HCT116 (cell line): ENCODE measurements around the gene RFPL3. TPM values are rescaled to one million over a fixed set of nuclear protein-coding genes. Genes with fewer than 3 reads are reported as not detected.

Source experiments
- ATAC-seq: fragments of 200-7000 bp; cut with Tn5 transposase; 2 replicates; pipeline ENCODE4 v1.9.1; 2020; ENCODE audit warnings: mild to moderate bottlenecking, moderate library complexity
- BruUV-seq: library from RNA; stranded (reverse); fragments of 400-500 nt; replicated peaks from 2 replicates; lab custom pipeline; 2021; lab: Mats Ljungman, UMichigan
- CTCF ChIA-PET: fragments of 300-600 bp; sonication (Branson Sonifier 250); formaldehyde crosslinking; loops from one replicate; lab custom pipeline; 2021; ENCODE audit warnings: antibody characterized with exemption; lab: Charles Lee
- POLR2A ChIA-PET: fragments of 300-600, 350-600 bp; sonication (Branson Sonifier 250); formaldehyde crosslinking; loops from one replicate; lab custom pipeline; 2021; ENCODE audit warnings: antibody characterized with exemption; lab: Charles Lee
- RAD21 ChIA-PET, 2 experiments: fragments of 300-600 bp; sonication (Branson Sonifier 250); formaldehyde crosslinking; loops; one replicate each; lab custom pipeline; 2023; ENCODE audit warnings: low total read pairs in 2 of 2; ENCODE audit not compliant: uncharacterized antibody in 2 of 2, unreplicated experiment in 2 of 2, low non-redundant PET in 1 of 2; lab: Charles Lee
- DNase-seq: peaks from one replicate; pipeline ENCODE4 v3.0.0-alpha.2; 2010; ENCODE audit warnings: low read depth, low spot score
- H2AFZ ChIP-seq: fragments of 200-600 bp; shearing (Covaris generic), sonication (generic); 2 replicates; pipeline ENCODE4 v1.6.1; 2017; ENCODE audit warnings: low read depth, mixed run types, mixed read lengths, antibody characterized with exemption, low read length; ENCODE audit not compliant: poor library complexity, severe bottlenecking
- H3K27ac ChIP-seq: 2 replicates; pipeline ENCODE4 v1.5.1; 2012; ENCODE audit warnings: low read depth, low read length
- H3K27me3 ChIP-seq: fragments of 200-600 bp; sonication (generic); 2 replicates; pipeline ENCODE4 v1.6.1; 2016; ENCODE audit warnings: mixed run types, low read length, mixed read lengths; ENCODE audit not compliant: insufficient read depth
- H3K36me3 ChIP-seq, 2 experiments: fragments of 200-500 bp in 1 of 2; fragments of 200-600 bp in 1 of 2; sonication (Bioruptor generic) in 1 of 2; sonication (generic) in 1 of 2; 2 replicates each; pipeline versions ENCODE4 v1.5.1 to v1.6.1; 2014 to 2016; ENCODE audit warnings: low read length in 2 of 2, inconsistent platforms in 1 of 2, mixed read lengths in 1 of 2, mixed run types in 1 of 2; ENCODE audit not compliant: insufficient read depth in 2 of 2, control insufficient read depth in 1 of 2
- H3K4me1 ChIP-seq, 2 experiments: fragments of 200-600 bp in 1 of 2; sonication (generic) in 1 of 2; 2 replicates each; pipeline versions ENCODE4 v1.5.1 to v1.6.1; 2012 to 2017; ENCODE audit warnings: low read length in 2 of 2, inconsistent platforms in 1 of 2, mild to moderate bottlenecking in 1 of 2, mixed read lengths in 1 of 2, mixed run types in 1 of 2, moderate library complexity in 1 of 2; ENCODE audit not compliant: insufficient read depth in 2 of 2, control insufficient read depth in 1 of 2
- H3K4me2 ChIP-seq: fragments of 200-600 bp; sonication (generic); 2 replicates; pipeline ENCODE4 v1.6.1; 2017; ENCODE audit warnings: mixed run types, low read length, mixed read lengths
- H3K4me3 ChIP-seq, 2 experiments: fragments of 200-600 bp in 1 of 2; sonication (generic) in 1 of 2; replicated peaks in 1 of 2; 2 replicates each; pipeline ENCODE4 v1.5.1; 2011 to 2016; ENCODE audit warnings: low read length in 2 of 2, control low read depth in 1 of 2, low read depth in 1 of 2, mild to moderate bottlenecking in 1 of 2, mixed read lengths in 1 of 2, mixed run types in 1 of 2
- H3K79me2 ChIP-seq: fragments of 200-600 bp; sonication (generic); 2 replicates; pipeline ENCODE4 v1.6.1; 2017; ENCODE audit warnings: mild to moderate bottlenecking, mixed run types, low read length, moderate library complexity, mixed read lengths; ENCODE audit not compliant: insufficient read depth
- H3K9ac ChIP-seq: fragments of 200-600 bp; sonication (generic); 2 replicates; pipeline ENCODE4 v1.6.1; 2016; ENCODE audit warnings: low read length, mixed read lengths
- H3K9me2 ChIP-seq: fragments of 200-600 bp; sonication (generic), shearing (Covaris generic); 2 replicates; pipeline ENCODE4 v1.6.1; 2017; ENCODE audit warnings: mixed run types, mild to moderate bottlenecking, moderate library complexity; ENCODE audit not compliant: insufficient read depth
- H3K9me3 ChIP-seq, 2 experiments: fragments of 200-500 bp in 1 of 2; fragments of 200-600 bp in 1 of 2; sonication (Bioruptor generic) in 1 of 2; sonication (generic) in 1 of 2; 2 replicates each; pipeline ENCODE4 v1.6.1; 2014 to 2017; ENCODE audit warnings: low read length in 2 of 2, mixed read lengths in 2 of 2, inconsistent platforms in 1 of 2, low read depth in 1 of 2, mild to moderate bottlenecking in 1 of 2, mixed run types in 1 of 2, moderate library complexity in 1 of 2; ENCODE audit not compliant: control insufficient read depth in 1 of 2, insufficient read depth in 1 of 2
- H4K20me1 ChIP-seq: fragments of 200-600 bp; sonication (generic), shearing (Covaris generic); 2 replicates; pipeline ENCODE4 v1.6.1; 2017; ENCODE audit warnings: mixed run types, mild to moderate bottlenecking, moderate library complexity; ENCODE audit not compliant: insufficient read depth
- CBX3 ChIP-seq: IDR thresholded peaks from 2 replicates; pipeline ENCODE4 v1.6.1; 2012; ENCODE audit warnings: low read depth
- ELF1 ChIP-seq: IDR thresholded peaks from 2 replicates; pipeline ENCODE4 v1.6.1; 2012; ENCODE audit warnings: low read depth, borderline replicate concordance
- EZH2 ChIP-seq: fragments of 200-600 bp; sonication (generic); IDR thresholded peaks from 2 replicates; pipeline ENCODE4 v1.6.1; 2017; ENCODE audit warnings: antibody characterized with exemption, mixed run types
- EZH2phosphoT487 ChIP-seq: fragments of 200-600 bp; IDR thresholded peaks from 2 replicates; pipeline ENCODE4 v1.6.1; 2018; ENCODE audit warnings: antibody characterized with exemption, borderline replicate concordance
- POLR2AphosphoS5 ChIP-seq: IDR thresholded peaks from 2 replicates; pipeline ENCODE4 v1.6.1; 2011; ENCODE audit warnings: mild to moderate bottlenecking, low read depth, low read length, moderate library complexity
- SIN3A ChIP-seq: IDR thresholded peaks from 2 replicates; pipeline ENCODE4 v1.6.1; 2012; ENCODE audit warnings: low read depth
- SP1 ChIP-seq: IDR thresholded peaks from 2 replicates; pipeline ENCODE4 v1.6.1; 2012; ENCODE audit warnings: low read depth
- SRF ChIP-seq: IDR thresholded peaks from 2 replicates; pipeline ENCODE4 v1.6.1; 2012; ENCODE audit warnings: low read depth
- TCF7L2 ChIP-seq: IDR thresholded peaks from 2 replicates; pipeline ENCODE4 v1.7.0; 2011; ENCODE audit warnings: borderline replicate concordance, inconsistent platforms; ENCODE audit not compliant: insufficient read depth, insufficient read length; ENCODE audit errors: extremely low read depth
- YY1 ChIP-seq: IDR thresholded peaks from 2 replicates; pipeline ENCODE4 v1.6.1; 2011; ENCODE audit warnings: low read length, low read depth, moderate library complexity, mild to moderate bottlenecking; ENCODE audit not compliant: insufficient replicate concordance; ENCODE audit errors: extremely low read depth
- ZNF274 ChIP-seq: fragments of 200-500 bp; sonication (Bioruptor generic); IDR thresholded peaks from 2 replicates; pipeline ENCODE4 v1.6.1; 2014; ENCODE audit warnings: mild to moderate bottlenecking, low read depth, low read length, inconsistent platforms
- intact Hi-C: fragments of 100-400 bp; cut with micrococcal nuclease; formaldehyde crosslinking; loops from 2 replicates; pipeline ENCODE4 v1.10.0; 2022
- total RNA-seq: library from RNA; stranded (reverse); gene quantifications from one replicate; pipeline ENCODE4 v1.2.1, GENCODE V29; 2021; ENCODE audit not compliant: unreplicated experiment
- TF ChIP-seq, protein P1 (sequence below): IDR thresholded peaks from 2 replicates; pipeline ENCODE4 v1.6.1; 2012
- TF ChIP-seq, protein P2 (sequence below): IDR thresholded peaks from 2 replicates; pipeline ENCODE4 v1.6.1; 2012

RFPL3 gene
- total RNA-seq, 1 experiment from 2014 or later = not detected

DNA sequence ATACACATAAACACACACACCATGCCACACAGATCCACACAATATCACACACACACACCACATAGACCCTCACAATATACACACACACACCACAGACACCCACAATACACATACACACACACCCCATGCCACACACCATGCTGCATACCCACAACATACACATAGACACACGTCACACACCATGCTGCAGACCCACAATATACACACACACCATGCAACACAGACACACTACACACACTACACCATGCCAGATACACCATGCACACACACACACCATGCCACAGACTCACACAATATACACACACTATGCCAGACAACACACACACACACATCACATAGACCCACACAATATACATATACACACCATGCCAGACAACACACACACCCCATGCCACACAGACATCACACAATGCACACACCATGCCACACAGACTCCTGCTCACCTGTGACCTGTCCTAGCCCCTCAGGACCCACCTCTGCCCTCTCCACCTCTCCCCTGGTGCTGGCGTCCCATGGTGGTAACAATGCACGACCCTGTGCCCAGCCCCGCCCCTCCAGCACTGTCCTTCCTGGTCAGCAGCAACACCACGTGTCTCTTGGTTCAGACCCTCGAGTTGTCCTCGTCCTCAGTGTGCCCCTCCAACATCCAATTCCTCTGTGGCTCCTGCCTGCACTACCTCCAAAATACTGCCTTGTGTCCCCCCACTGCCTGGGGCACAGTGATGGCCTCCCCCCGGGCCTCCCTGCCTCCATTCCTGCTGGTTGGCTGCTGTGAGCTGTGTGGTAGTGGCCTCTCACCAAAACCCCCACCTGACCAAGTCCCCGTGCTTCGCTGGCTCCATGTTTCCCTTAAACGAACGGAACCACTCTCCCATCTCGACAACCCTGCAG lies 23.7 kb upstream of the RFPL3 start:
- no peak overlapping the region for H3K4me3 ChIP-seq
- DNase-seq (no peak), ATAC-seq (no peak)
- no peaks in the 10 kb centered on the region for H3K79me2 ChIP-seq
- H3K4me2 ChIP-seq = no peak overlapping the region
- no peaks in the 10 kb centered on the region for H3K4me1 ChIP-seq
- H4K20me1 ChIP-seq = no peaks in the 10 kb centered on the region
- H3K9me3 ChIP-seq = no peaks in the 10 kb centered on the region
- no peak overlapping the region for H2AFZ ChIP-seq
- H3K9me2 ChIP-seq = no peaks in the 10 kb centered on the region
- H3K9ac ChIP-seq = no peak overlapping the region
- BruUV-seq = no TSS peak
- ChIA-PET POLR2A (no interaction called here), RAD21 (no interaction called here), CTCF (no interaction called here)
- no peak overlapping the region for H3K27ac ChIP-seq
- H3K27me3 ChIP-seq = no peaks in the 10 kb centered on the region
- intact Hi-C loops = no loop called here
- TF ChIP-seq SP1 (no peak), SIN3A (no peak), EZH2 (no peak), ELF1 (no peak)
- TF ChIP-seq, protein P1, sequence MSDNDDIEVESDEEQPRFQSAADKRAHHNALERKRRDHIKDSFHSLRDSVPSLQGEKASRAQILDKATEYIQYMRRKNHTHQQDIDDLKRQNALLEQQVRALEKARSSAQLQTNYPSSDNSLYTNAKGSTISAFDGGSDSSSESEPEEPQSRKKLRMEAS = no peak
- TF ChIP-seq, protein P2, sequence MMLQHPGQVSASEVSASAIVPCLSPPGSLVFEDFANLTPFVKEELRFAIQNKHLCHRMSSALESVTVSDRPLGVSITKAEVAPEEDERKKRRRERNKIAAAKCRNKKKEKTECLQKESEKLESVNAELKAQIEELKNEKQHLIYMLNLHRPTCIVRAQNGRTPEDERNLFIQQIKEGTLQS = no peak
- H3K36me3 ChIP-seq = no peaks in the 10 kb centered on the region

DNA sequence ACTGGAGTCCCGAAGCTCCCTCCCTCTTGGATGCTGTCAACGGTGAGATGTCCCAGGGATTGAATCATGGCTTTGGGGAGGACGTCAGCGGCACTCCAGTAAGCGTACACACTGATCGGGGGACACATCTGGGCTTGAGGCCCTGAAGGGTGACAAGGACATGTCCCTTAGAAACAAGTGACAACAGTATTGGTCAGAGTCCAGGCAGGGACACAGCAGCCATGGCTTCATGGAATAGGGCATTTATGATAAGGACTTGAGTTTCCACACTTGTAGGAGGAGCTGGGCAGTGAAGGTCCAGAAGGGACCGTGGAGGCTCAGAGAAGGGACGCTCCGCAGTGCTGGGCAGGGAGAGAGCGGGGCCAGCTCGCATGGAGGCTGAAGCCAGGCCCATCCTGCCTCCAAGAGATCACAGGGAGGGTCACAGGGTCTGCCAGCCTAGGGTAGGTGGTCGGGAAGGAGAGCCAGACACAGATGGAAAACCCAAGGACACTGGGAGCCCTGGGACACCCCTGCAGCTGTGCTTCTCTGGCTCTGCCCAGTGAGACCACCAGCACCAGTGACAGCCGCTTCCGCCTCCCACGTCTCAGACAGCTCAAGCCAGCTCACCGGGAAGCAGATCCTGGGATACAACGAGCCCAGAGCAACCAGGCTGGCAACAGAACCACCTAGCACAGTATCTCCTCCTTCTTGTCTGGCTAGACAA lies 22.9 kb upstream of the RFPL3 start:
- Histone ChIP-seq H2AFZ (no peak overlapping the region), H3K9me2 (no peaks in the 10 kb centered on the region)
- POLR2A ChIA-PET = no interaction called here

More for the DNA sequence above, 22.9 kb upstream of the RFPL3 start:
- Histone ChIP-seq H3K27ac (no peak overlapping the region), H3K4me1 (no peaks in the 10 kb centered on the region), H3K9me3 (no peaks in the 10 kb centered on the region), H4K20me1 (no peaks in the 10 kb centered on the region), H3K4me3 (no peak overlapping the region), H3K4me2 (no peak overlapping the region), H3K9ac (no peak overlapping the region), H3K79me2 (no peaks in the 10 kb centered on the region), H3K36me3 (no peaks in the 10 kb centered on the region), H3K27me3 (no peaks in the 10 kb centered on the region)
- no TSS peak for BruUV-seq
- ATAC-seq (no peak), DNase-seq (no peak)
- intact Hi-C loops = no loop called here
- ChIA-PET RAD21 (no interaction called here), CTCF (no interaction called here)
- no peak for TF ChIP-seq TCF7L2
- TF ChIP-seq, protein P1 = no peak
- no peak for TF ChIP-seq CBX3
- no peak for TF ChIP-seq SP1
- TF ChIP-seq POLR2AphosphoS5 = no peak
- TF ChIP-seq EZH2phosphoT487 = no peak
- TF ChIP-seq ELF1 = no peak
- TF ChIP-seq, protein P2 = no peak
- no peak for TF ChIP-seq SIN3A
- TF ChIP-seq YY1 = no peak
- no peak for TF ChIP-seq SRF
- no peak for TF ChIP-seq ZNF274
